ENCODE results near the gene SLX4IP.
A peak's percentile ranks its signal among the peaks of the same experiment; 100 is the strongest.

The SLX4IP gene

DNA sequence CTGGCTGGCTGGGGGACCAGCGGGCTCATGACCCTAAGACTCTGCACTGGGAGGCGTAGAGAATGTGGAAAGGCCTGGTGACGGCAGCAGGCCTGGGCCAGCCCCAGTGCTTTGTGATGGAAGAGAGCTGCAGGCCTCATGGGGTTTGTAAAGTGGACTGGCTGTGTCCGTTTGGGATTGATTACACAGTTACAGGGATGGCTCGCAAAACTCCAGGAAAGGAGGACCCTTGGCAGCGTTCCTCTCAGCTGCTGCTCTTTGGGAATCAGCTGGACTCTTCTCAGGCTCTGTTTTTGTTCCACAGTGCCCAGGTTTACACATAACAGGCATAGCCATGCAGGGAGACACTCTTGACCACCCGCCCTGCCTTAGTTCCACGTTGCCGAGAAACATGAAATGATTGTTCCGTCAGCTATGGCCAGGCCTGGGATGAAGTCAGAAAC lies 89.0 kb downstream of the SLX4IP start:
- DNase-seq = no peak

DNA sequence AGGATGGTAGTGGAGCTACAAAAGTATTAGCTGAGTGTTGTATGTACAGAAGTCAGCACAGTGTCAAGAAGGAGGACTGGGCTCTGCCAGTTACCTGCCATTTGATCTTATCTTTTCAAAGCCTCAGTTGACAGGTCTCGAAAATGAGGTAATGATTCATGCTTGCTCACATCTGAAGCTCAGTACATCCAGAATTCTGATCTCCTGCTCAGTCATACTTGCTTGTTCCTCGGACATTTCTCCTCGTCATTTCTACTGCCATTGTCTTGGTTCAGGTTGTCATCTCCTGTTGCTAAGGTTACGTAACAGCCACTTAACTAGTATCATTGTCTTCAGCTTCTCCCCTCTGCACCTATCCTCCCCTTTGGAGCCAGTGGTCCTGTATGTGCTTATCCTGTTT lies 89.5 kb downstream of the SLX4IP start:
- DNase-seq = no peak

DNA sequence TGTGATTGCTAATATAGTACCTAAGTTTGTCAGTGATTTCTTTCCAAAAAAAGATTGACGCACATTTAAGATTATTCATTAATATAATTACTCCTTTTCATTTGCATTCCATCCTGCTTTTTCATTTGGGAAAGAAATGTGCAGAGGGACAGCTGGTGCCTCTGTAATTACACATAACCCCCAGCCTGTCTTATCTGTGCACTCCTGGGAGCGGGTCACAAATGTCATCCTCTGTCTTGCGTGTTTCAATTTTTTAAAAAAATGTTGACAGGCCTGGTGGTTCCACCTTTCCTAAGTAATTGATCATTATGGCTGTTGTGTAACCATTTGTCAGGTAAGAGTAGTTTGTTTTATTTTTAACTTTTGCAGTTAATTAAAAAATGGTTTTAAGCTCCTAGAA lies 92.7 kb downstream of the SLX4IP start:
- DNase-seq = no peak

- DNase-seq = no peak
Observed at GRCh38 chr20:10530883-10531282, 95.8 kb downstream of the SLX4IP start.

DNA sequence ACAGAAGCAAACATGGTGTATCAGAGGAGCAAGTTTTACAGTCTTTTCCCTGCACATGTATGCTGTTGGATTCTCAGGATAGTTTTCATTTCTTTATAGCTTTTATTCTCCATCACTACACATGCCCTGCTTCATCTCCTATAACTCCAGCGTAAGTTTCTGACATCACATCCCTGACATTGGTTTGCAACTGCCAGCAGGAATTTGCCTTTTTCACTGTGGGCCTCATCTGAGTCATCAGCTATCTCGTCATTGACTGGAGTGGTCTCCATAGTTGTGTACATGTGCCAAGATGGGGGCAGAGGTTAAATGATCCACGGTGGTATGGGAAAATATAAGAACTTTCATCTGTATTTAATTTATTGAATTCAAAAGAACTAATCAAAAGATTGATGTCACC lies 96.7 kb downstream of the SLX4IP start:
- DNase-seq = no peak

- no peak for DNase-seq
Observed at GRCh38 chr20:10532361-10532760, 97.3 kb downstream of the SLX4IP start.

- peak in 1 of 2 experiments; percentile 12 for DNase-seq
Observed at GRCh38 chr20:10536531-10536930, 101.4 kb downstream of the SLX4IP start.

DNA sequence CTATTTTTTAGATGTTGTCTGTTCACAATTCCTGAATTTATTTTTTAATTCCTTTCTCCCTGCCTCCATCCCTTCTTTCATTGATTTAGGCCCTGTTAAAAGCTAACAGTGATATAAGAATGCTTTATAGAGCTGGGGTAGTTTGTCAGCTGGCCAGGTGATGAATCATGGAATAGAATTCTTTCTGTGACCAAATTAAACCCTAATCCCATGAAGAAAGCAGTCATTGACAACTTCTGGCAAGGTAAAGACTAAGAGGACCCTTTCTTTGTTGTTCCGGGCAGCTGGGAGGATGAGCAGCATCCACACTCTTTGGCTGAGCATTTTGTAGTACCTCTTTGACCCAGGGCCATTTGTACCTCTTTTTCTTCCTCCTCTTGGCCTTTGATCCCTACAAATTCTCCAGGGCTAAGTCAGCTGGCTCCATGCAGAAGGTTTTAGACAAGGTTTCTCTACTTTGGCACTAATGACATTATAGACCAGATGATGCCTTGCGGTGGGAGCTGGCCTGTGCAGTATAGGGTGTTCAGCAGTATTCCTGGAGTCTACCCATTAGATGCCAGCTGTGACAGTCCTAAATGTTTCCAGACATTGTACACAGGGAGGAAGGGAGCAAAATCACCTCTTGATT lies 102.9 kb downstream of the SLX4IP start:
- no peak for DNase-seq

DNA sequence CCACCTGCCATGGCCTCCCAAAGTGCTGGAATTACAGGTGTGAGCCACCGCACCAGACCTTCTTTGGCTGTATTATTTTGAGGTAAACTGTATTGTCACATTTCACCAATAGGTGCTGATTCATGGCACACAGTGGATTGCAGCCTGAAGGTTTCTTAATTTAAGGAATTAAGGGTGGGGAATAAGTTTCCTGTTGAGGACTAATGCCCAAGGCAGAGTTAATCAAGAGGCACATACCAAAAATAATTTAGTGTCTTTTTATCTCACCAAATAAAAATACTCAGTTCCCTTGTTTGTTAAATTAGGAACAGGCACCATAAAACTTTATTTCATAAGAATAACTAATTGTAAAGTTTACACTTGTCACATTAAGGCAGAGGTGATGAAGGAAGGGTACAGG lies 103.7 kb downstream of the SLX4IP start:
- no peak for DNase-seq

GRCh38 chr20:10539818-10540553 lies 104.9 kb downstream of the SLX4IP start:
- DNase-seq = no peak

GRCh38 chr20:10540636-10541493 lies 105.8 kb downstream of the SLX4IP start:
- DNase-seq = peak; percentile 7 to 13

DNA sequence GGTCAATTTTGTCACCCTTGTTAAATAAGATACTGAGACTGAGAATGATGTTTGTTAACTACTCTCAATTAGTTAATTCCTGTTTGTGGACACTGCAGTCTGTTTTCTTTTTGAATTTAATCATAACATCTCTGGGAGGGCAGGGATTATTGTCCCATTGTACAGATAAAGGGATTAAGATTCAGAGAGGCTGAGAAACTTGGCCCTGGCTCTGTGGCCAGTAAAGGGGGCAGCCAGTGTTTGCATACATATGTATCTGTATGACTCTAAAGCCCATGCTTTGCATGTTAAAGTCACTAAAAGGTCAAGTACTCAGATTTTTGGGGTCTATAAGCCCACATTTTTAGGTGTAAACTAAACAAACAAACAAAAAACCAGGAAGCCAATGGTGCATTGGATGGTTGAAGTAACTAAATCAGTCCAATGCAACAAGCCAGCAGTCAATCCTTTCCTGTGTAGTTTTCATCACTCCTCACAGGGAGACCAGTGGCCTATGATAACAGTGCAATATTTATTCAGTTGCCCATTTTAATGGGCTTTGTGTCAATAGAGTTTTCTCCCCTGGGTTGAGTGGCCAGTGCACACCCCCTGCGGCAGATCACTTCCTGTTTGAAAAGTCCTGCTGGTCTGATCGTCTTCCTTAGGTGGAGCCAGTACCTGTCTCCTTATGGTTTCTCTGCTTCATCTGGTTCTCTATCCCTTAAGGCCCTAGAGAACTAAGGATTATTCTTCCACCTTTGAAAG lies 106.7 kb downstream of the SLX4IP start:
- no peak for DNase-seq

GRCh38 chr20:10542442-10542841 lies 107.3 kb downstream of the SLX4IP start:
- DNase-seq = no peak

DNA sequence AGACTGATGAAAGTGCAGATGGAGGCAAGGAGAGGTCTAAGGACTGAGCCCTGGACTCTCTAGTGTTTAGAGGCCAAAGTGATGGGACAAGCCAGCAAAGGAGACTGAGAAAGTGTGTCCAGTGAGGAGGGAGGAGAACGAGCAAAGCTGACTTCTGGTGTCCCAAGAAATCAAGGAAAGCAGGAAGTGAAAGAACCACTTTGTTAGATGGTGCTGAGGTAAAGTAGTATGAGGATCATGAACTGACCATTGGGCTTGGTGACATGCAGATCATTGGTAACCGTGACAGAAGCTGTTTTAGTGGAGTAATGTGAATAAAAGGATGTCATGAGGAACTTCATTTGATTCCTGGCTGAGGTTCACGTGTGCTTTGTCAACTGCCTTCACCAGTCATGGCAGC lies 108.4 kb downstream of the SLX4IP start:
- DNase-seq = no peak

DNA sequence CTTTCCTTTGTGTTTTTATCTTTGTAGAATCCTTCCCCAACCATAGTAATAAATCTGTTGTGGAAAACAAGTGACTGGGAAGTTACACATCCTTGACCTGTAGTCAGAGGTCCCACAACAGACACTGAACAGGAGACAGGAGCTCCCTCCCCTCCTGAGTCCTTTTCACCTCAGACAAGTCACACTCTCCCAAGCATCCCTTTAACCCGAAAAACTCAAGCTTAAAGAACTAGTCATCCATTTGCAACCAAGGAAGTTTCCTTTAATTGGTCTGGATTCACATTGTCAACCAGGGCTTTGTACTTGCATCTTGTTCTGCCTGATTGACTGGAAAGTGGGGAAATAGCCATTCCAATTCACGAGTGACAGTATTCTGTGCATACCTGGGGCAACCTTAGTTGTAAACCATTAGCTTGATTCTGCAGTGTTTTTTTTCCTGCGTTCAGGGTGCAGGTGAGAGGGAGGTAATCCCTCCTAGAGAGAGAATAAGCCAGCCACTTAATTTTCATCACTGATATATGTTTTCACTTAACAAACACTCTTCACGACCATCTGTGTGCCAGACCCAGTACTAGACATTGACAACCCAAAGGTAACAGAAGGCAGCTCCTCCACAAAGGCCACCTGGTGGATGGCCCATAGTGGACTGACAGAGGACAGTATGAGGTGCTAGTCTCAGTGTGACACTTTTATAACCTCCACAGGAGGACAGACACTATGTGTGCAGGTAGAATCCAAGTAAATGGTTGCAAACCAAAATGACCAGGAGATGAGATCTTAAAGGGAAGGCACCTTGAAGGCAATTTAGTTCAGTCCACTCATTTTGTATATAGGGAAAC lies 112.4 kb downstream of the SLX4IP start:
- DNase-seq = no peak

GRCh38 chr20:10549511-10549910 lies 114.4 kb downstream of the SLX4IP start:
- DNase-seq = no peak

GRCh38 chr20:10550204-10551118 lies 115.4 kb downstream of the SLX4IP start:
- DNase-seq = no peak

GRCh38 chr20:10551732-10552724 lies 116.9 kb downstream of the SLX4IP start:
- DNase-seq = no peak

DNA sequence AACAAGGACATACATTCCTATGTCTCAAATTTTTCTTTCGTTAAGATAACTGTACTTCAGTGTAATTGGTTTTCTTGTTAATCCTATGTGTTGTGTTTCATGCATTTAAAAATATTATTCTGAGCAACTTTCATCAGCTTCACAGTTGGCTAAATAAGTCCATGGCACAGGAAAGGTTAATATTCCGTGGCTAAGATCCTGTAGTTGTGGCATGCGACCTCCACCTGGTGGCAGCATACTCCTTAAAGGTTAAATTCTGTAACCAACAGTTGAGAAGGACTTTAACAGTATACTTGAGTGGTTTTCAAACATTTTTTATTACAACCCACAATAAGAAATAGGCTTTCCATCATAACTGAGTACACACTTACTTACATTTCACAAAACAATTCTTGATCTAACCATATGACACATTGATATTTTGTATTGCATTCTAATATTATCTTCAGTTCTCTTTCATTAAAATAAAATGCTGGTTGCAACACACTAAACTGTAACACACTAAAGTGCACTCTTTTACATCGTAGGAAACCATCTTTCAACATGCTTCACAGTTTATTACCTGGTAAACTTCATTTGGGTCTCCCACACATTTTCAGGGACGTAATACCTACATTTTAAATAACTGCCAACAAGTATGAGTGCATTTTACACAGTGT lies 118.3 kb downstream of the SLX4IP start:
- peak; percentile 51 to 72 for DNase-seq
